ENCODE results near the gene ANKRD28. TPM values are rescaled to one million over a fixed set of nuclear protein-coding genes. Genes with fewer than 3 reads are reported as not detected.

The ANKRD28 gene
- total and polyA plus RNA-seq, 2 of the 13 experiments (the other 11 are each of a cell fraction or from before 2014, with no cell fraction given): 21.0 to 28.9 TPM

DNA sequence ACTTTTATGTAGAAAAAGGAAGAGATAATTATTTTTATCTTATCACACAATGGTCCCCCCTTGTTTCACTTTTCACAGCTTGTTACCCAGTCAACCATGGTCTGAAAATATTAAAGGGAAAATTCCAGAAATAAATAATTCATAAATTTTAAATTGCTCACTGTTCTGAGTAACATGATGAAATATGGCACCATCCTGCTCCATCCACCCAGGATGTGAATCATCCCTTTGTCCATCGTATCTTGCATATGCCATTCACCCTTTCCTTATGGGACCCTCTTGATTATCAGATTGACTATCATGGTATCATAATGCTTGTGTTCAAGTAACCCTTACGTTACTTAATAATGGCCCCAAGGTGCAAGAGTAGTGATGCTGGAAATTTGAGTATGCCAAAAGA, 43.7 kb downstream of the ANKRD28 start (continued):
- TF ChIP-seq KLF6 (CRISPR knock-in tag; IDR thresholded peaks at IDR 0.05) (no peak), MED1 (CRISPR knock-in tag; IDR thresholded peaks at IDR 0.05) (no peak), ZBTB46 (CRISPR knock-in tag; IDR thresholded peaks at IDR 0.05; ENCODE audit: borderline replicate concordance) (no peak), ZNF710 (CRISPR knock-in tag; IDR thresholded peaks at IDR 0.05; ENCODE audit: borderline replicate concordance) (no peak), BCL6 (CRISPR knock-in tag; IDR thresholded peaks at IDR 0.05) (no peak), ZNF3 (CRISPR knock-in tag; IDR thresholded peaks at IDR 0.05) (no peak), ZNF530 (CRISPR knock-in tag; IDR thresholded peaks at IDR 0.05; ENCODE audit: low read depth) (no peak), ZNF646 (CRISPR knock-in tag; IDR thresholded peaks at IDR 0.05) (no peak), GPN1 (CRISPR knock-in tag; IDR thresholded peaks at IDR 0.05; ENCODE audit: borderline replicate concordance) (no peak), ELF4 (CRISPR knock-in tag; IDR thresholded peaks at IDR 0.05; ENCODE audit: borderline replicate concordance) (no peak), ZSCAN29 (CRISPR knock-in tag; conservative IDR thresholded peaks at IDR 0.05) (no peak)

Data from HepG2 (cell line).